B cell (primary cell): Measurements from ENCODE around the gene DECR2. TPM values are rescaled to one million over a fixed set of nuclear protein-coding genes. Genes with fewer than 3 reads are reported as not detected.

Experiments
- ATAC-seq: fragments of 200-7000 bp; cut with Tn5 transposase; one replicate; pipeline ENCODE4 v1.10.0; 2021; ENCODE audit warnings: low read depth, mild to moderate bottlenecking, moderate number of reproducible peaks, moderate library complexity
- CTCF ChIA-PET: fragments of 350-600 bp; sonication (Branson Sonifier 250); formaldehyde crosslinking; loops from one replicate; lab custom pipeline; 2021; ENCODE audit warnings: antibody characterized with exemption, inconsistent platforms; lab: Charles Lee
- POLR2A ChIA-PET: fragments of 350-600 bp; sonication (Branson Sonifier 250); formaldehyde crosslinking; loops from one replicate; lab custom pipeline; 2021; ENCODE audit warnings: antibody characterized with exemption; lab: Charles Lee
- DNase-seq: peaks from one replicate; pipeline ENCODE4 v3.0.0; 2013
- H2AFZ ChIP-seq: 2 replicates; pipeline ENCODE4 v1.6.1; 2012; ENCODE audit warnings: mild to moderate bottlenecking, low read depth, low read length; ENCODE audit not compliant: insufficient read depth, poor library complexity, severe bottlenecking
- H3K27ac ChIP-seq, 2 donors: 1 replicate in 1 of 2; 2 replicates in 1 of 2; pipeline ENCODE4 v1.5.1; 2012 to 2013; ENCODE audit warnings: low read length in 2 of 2, mild to moderate bottlenecking in 2 of 2, moderate library complexity in 1 of 2
- H3K27me3 ChIP-seq, 4 experiments: fragments of 200-600 bp in 1 of 4; sonication (generic) in 1 of 4; replicated peaks in 1 of 4; 1 replicate in 2 of 4; 2 replicates in 2 of 4; pipeline versions ENCODE4 v1.6.1 to v1.7.0; 2013 to 2016; ENCODE audit warnings: low read length in 3 of 4, mild to moderate bottlenecking in 2 of 4, mixed read lengths in 1 of 4, moderate library complexity in 1 of 4; ENCODE audit not compliant: insufficient read depth in 4 of 4, control insufficient read depth in 3 of 4; ENCODE audit errors: control extremely low read depth in 1 of 4
- H3K36me3 ChIP-seq, 2 experiments: replicated peaks in 1 of 2; 1 replicate in 1 of 2; 2 replicates in 1 of 2; pipeline versions ENCODE4 v1.6.1 to v1.7.1; 2013; ENCODE audit warnings: low read length in 1 of 2; ENCODE audit not compliant: insufficient read depth in 2 of 2, control insufficient read depth in 1 of 2; ENCODE audit errors: control extremely low read depth in 1 of 2, extremely low read depth in 1 of 2
- H3K4me1 ChIP-seq, 2 donors: fragments of 200-600 bp in 1 of 2; sonication (generic) in 1 of 2; 1 replicate in 1 of 2; 2 replicates in 1 of 2; pipeline versions ENCODE4 v1.5.1 to v1.6.1; 2013 to 2017; ENCODE audit warnings: low read length in 2 of 2; ENCODE audit not compliant: control insufficient read depth in 2 of 2, insufficient read depth in 2 of 2
- H3K4me2 ChIP-seq: replicated peaks from 2 replicates; pipeline ENCODE3; 2012; ENCODE audit warnings: mild to moderate bottlenecking, low read depth, low read length; ENCODE audit not compliant: poor library complexity, severe bottlenecking
- H3K4me3 ChIP-seq, 5 experiments: fragments of 200-600 bp in 1 of 5; sonication (generic) in 1 of 5; 1 replicate in 3 of 5; 2 replicates in 2 of 5; pipeline versions ENCODE4 v1.5.1 to v1.7.0; 2011 to 2016; ENCODE audit warnings: low read length in 4 of 5, mild to moderate bottlenecking in 4 of 5, low read depth in 2 of 5, control low read depth in 1 of 5, moderate library complexity in 1 of 5; ENCODE audit not compliant: insufficient read depth in 1 of 5; ENCODE audit errors: control extremely low read depth in 1 of 5, extremely low read depth in 1 of 5
- H3K79me2 ChIP-seq: fragments of 200-600 bp; sonication (generic); one replicate; pipeline ENCODE4 v1.6.0; 2016; ENCODE audit warnings: low read length; ENCODE audit not compliant: control insufficient read depth, insufficient read depth
- H3K9ac ChIP-seq: fragments of 200-600 bp; sonication (generic); 2 replicates; pipeline ENCODE4 v1.6.1; 2017; ENCODE audit warnings: mild to moderate bottlenecking, low read length, moderate library complexity
- H3K9me3 ChIP-seq, 3 donors: one replicate each; pipeline versions ENCODE4 v1.6.1 to v1.7.1; 2013; ENCODE audit warnings: low read length in 2 of 3; ENCODE audit not compliant: control insufficient read depth in 2 of 3, insufficient read depth in 1 of 3; ENCODE audit errors: control extremely low read depth in 1 of 3
- H4K20me1 ChIP-seq: 2 replicates; pipeline ENCODE4 v1.6.0; 2012; ENCODE audit warnings: mild to moderate bottlenecking, low read length; ENCODE audit not compliant: insufficient read depth, control insufficient read depth, poor library complexity, severe bottlenecking
- H3K27ac Mint-ChIP-seq: one replicate; pipeline ENCODE4 v1.8.0; 2021; ENCODE audit warnings: mixed read lengths
- H3K27me3 Mint-ChIP-seq: one replicate; pipeline ENCODE4 v1.8.0; 2021; ENCODE audit warnings: mixed read lengths
- H3K4me1 Mint-ChIP-seq: one replicate; pipeline ENCODE4 v1.8.0; 2021; ENCODE audit warnings: mixed read lengths
- H3K4me3 Mint-ChIP-seq: one replicate; pipeline ENCODE4 v1.8.0; 2021; ENCODE audit warnings: mixed read lengths
- H3K9me3 Mint-ChIP-seq: one replicate; pipeline ENCODE4 v1.8.0; 2022; ENCODE audit warnings: mixed read lengths; ENCODE audit not compliant: insufficient read depth
- EZH2 ChIP-seq: IDR thresholded peaks from 2 replicates; pipeline ENCODE4 v1.6.1; 2012; ENCODE audit warnings: borderline replicate concordance, low read depth, mild to moderate bottlenecking, moderate library complexity, low read length; ENCODE audit not compliant: insufficient read depth, poor library complexity, severe bottlenecking
- WGBS: methylation state at CpG from one replicate; pipeline ENCODE4 v1.1.5; 2013; ENCODE audit warnings: missing lambda C conversion rate; ENCODE audit not compliant: insufficient coverage; 5-methylcytosine and 5-hydroxymethylcytosine counted together
- intact Hi-C: fragments of 100-400 bp; cut with micrococcal nuclease; formaldehyde crosslinking; loops from one replicate; pipeline ENCODE4 v1.10.0; 2022
- polyA plus RNA-seq: library from polyadenylated mRNA; depleted of rRNA; stranded (reverse); fragments of >200 nt; gene quantifications from 2 replicates; pipeline ENCODE4 v1.2.3, GENCODE V29; 2012
- total RNA-seq, 2 donors: library from RNA; stranded (reverse); fragments of 120-200 nt in 1 of 2; gene quantifications; 1 replicate in 1 of 2; 2 replicates in 1 of 2; pipeline versions ENCODE4 v1.2.3 to v1.2.4, GENCODE V29; 2013 to 2022
- TF ChIP-seq, protein P1 (sequence below): fragments of 200-600 bp; IDR thresholded peaks from one replicate; pipeline ENCODE4 v1.8.0; 2022; ENCODE audit warnings: antibody characterized with exemption, mild to moderate bottlenecking

The DECR2 gene
- total and polyA plus RNA-seq, 2 donors (not counting 1 experiment from before 2014, with no cell fraction given) = 11.0 to 16.3 TPM

GRCh38 chr16:353404-354290, 48.0 kb upstream of the DECR2 start:
- Histone ChIP-seq H3K4me3 (peak overlapping the region in 4 of 5 experiments; percentile 41 to 57 (median 46)), H3K9ac (peak overlapping the region; percentile 46), H3K27ac (peak overlapping the region; percentile 26 to 38), H3K4me2 (peak overlapping the region; percentile 77), H3K79me2 (peaks cover 26% of the 10 kb centered on the region), H3K9me3 (peaks cover 0 to 4% (median 0%) of the 10 kb centered on the region in 3 donors), H3K27me3 (no peaks in the 10 kb centered on the region), H4K20me1 (peaks cover 38% of the 10 kb centered on the region), H2AFZ (peak overlapping the region; percentile 59), H3K36me3 (no peaks in the 10 kb centered on the region), H3K4me1 (peaks cover 14 to 24% of the 10 kb centered on the region in 2 donors)
- Mint-ChIP-seq H3K4me1 (peaks cover 24% of the 10 kb centered on the region), H3K4me3 (peak overlapping the region; percentile 45), H3K9me3 (no peaks in the 10 kb centered on the region), H3K27ac (peak overlapping the region; percentile 37), H3K27me3 (no peaks in the 10 kb centered on the region)
- intact Hi-C loops = loop anchor here (1.0 to 2.0 kb wide), 6 partner anchors 17 to 173 kb away; partner anchors contain the start of genes CAPN15, DECR2, LUC7L and MRPL28
- DNase-seq (peak; percentile 46), ATAC-seq (no peak)
- TF ChIP-seq, protein P1, sequence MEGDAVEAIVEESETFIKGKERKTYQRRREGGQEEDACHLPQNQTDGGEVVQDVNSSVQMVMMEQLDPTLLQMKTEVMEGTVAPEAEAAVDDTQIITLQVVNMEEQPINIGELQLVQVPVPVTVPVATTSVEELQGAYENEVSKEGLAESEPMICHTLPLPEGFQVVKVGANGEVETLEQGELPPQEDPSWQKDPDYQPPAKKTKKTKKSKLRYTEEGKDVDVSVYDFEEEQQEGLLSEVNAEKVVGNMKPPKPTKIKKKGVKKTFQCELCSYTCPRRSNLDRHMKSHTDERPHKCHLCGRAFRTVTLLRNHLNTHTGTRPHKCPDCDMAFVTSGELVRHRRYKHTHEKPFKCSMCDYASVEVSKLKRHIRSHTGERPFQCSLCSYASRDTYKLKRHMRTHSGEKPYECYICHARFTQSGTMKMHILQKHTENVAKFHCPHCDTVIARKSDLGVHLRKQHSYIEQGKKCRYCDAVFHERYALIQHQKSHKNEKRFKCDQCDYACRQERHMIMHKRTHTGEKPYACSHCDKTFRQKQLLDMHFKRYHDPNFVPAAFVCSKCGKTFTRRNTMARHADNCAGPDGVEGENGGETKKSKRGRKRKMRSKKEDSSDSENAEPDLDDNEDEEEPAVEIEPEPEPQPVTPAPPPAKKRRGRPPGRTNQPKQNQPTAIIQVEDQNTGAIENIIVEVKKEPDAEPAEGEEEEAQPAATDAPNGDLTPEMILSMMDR = no peak
- no peak for TF ChIP-seq EZH2
- CTCF ChIA-PET = interaction anchor here (1.0 to 1.1 kb wide), 4 partner anchors 48 to 288 kb away, joined by 3 to 4 read pairs (median 3); partner anchors contain the start of genes DECR2 and FAM234A
- POLR2A ChIA-PET = interaction anchor here (0.6 to 2.8 kb wide), 8 partner anchors 8 to 286 kb away, joined by 3 to 20 read pairs (median 3); partner anchors contain the start of genes DECR2, FAM234A and MRPL28
- 93% methylated on average over 16 of the region's 25 CpGs for WGBS
